ENCODE results near the gene KLF6. TPM values are rescaled to one million over a fixed set of nuclear protein-coding genes. Genes with fewer than 3 reads are reported as not detected.
A peak's percentile ranks its signal among the peaks of the same experiment; 100 is the strongest.

The KLF6 gene
- total and polyA plus RNA-seq, 9 of the 15 experiments (the other 6 are each of a cell fraction or from before 2014, with no cell fraction given) = 3.2 to 23.9 (median 8.0) TPM

DNA sequence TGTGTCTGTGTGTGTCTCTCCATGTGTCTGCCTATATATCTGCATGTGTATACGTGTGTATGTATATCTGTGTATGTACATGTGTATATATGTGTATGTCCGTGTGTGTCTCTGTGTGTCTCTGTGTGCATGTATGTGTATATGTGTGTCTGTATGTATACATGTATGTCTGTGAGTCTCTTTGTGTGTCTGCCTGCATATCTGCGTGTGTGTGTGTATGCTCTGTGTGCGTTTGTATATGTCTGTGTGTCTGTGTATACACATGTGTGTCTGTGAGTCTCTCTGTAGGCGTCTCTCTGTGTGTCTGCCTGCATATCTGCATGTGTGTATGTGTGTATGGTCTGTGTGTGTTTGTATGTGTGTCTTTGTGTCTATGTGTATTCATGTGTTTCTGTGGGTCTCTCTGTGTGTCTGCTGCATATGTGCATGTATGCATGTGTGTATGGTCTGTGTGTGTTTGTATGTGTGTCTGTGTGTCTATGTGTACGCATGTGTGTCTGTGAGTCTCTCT lies 23.7 kb upstream of the KLF6 start (continued):
- TF ChIP-seq ESRRA (IDR thresholded peaks at IDR 0.05; ENCODE audit: borderline replicate concordance, low read depth) (no peak), PHF20 (IDR thresholded peaks at IDR 0.05; ENCODE audit: partially characterized antibody) (peak; percentile 61), ZNF445 (CRISPR knock-in tag; IDR thresholded peaks at IDR 0.05; ENCODE audit: low read depth) (no peak), KDM1A (IDR thresholded peaks at IDR 0.05) (peak in 1 of 2 experiments; percentile 65; a peak in 2 of 4 replicates), CXXC5 (CRISPR knock-in tag; IDR thresholded peaks at IDR 0.05) (no peak), NFRKB (IDR thresholded peaks at IDR 0.05; ENCODE audit: low read depth) (peak; percentile 72; the same call in 1 of the 2 replicates)
- TF ChIP-seq, protein P1, sequence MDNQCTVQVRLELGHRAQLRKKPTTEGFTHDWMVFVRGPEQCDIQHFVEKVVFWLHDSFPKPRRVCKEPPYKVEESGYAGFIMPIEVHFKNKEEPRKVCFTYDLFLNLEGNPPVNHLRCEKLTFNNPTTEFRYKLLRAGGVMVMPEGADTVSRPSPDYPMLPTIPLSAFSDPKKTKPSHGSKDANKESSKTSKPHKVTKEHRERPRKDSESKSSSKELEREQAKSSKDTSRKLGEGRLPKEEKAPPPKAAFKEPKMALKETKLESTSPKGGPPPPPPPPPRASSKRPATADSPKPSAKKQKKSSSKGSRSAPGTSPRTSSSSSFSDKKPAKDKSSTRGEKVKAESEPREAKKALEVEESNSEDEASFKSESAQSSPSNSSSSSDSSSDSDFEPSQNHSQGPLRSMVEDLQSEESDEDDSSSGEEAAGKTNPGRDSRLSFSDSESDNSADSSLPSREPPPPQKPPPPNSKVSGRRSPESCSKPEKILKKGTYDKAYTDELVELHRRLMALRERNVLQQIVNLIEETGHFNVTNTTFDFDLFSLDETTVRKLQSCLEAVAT (IDR thresholded peaks at IDR 0.05) = peak in 1 of 2 experiments; percentile 23; a peak in 1 of 4 replicates

DNA sequence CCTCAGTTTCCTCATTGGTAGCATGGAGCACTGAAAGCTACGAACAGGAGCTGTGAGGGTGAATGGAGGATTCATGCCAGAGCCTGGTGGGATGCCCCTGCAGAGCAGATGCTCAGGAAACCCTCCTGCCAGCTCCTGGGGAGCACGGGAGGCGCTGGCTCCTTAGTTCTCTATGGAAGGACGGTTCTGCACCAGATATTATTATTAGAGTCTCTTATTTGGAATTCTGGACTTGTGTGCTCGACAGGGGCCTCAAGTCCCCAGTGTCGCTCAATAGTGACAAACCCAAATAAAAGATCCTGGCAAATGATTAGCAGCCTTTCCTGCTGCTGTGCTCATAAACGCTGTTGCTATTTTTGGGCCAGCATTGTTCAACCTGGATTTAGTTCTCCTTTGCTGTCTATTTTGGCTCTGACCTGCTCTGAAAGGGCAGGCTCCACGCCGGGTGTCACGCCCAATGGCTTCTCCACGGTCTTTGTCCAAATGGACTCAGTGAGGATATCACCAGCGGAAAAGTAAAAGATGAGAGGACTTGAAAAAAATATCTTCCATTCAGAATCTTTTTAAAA lies 23.0 kb upstream of the KLF6 start:
- DNase-seq (ENCODE audit: extremely low read depth in 1 of 4, low spot score in 3 of 4) (no peak), FAIRE-seq (no peak), ATAC-seq (no peak)
- no peak overlapping the region for H3K27ac ChIP-seq (ENCODE audit: extremely low read depth, low read depth, low read length)
- no TSS peak for BruUV-seq (replicated peaks)
- 53% methylated on average over 12 of the region's 12 CpGs for WGBS (ENCODE audit: insufficient coverage, low coverage, missing lambda C conversion rate)
- H2AFZ ChIP-seq (ENCODE audit: low read depth, low read length) = peak overlapping the region; percentile 94
- no peaks in the 10 kb centered on the region for H4K20me1 ChIP-seq (replicated peaks; ENCODE audit: control insufficient read depth, insufficient read depth, low read length)
- no peaks in the 10 kb centered on the region for H3K9me1 ChIP-seq (ENCODE audit: control insufficient read depth, insufficient read depth, low read length)
- H3K79me2 ChIP-seq (ENCODE audit: control insufficient read depth, insufficient read depth, low read length) = no peaks in the 10 kb centered on the region
- H3K9ac ChIP-seq (ENCODE audit: insufficient read depth in 1 of 2, low read depth in 2 of 2, low read length in 2 of 2) = peak overlapping the region in 1 of 2 experiments; percentile 63; a peak in 2 of 4 replicates
- ChIA-PET CTCF (ENCODE audit: low intra/inter-chr PET ratio) (no interaction called here), POLR2A (interaction anchor here (0.7 to 3.7 kb wide), 4 partner anchors 12 to 132 kb away, joined by 3 to 33 read pairs (median 4); partner anchors contain the start of gene KLF6)
- no peaks in the 10 kb centered on the region for H3K9me3 ChIP-seq (replicated peaks; ENCODE audit: control insufficient read depth, insufficient read depth, low read depth, low read length)
- H3K4me3 ChIP-seq = no peak overlapping the region
- H3K4me1 ChIP-seq (replicated peaks in 1 of 2; ENCODE audit: control insufficient read depth in 2 of 2, insufficient read depth in 2 of 2, low read length in 2 of 2) = peaks cover 48 to 83% of the 10 kb centered on the region in 2 experiments
- in situ Hi-C loops (cut with MboI) (no loop called here), intact Hi-C loops (cut with micrococcal nuclease) (no loop called here)
- no peak for TF ChIP-seq ZFPM2 (CRISPR knock-in tag; IDR thresholded peaks at IDR 0.05)
- TF ChIP-seq MEF2A (IDR thresholded peaks at IDR 0.05; ENCODE audit: control insufficient read depth, low read depth, low read length) = peak; percentile 83
- TF ChIP-seq CXXC5 (CRISPR knock-in tag; IDR thresholded peaks at IDR 0.05) = 0 out of 2 replicates have a peak, but pooled peaks have one; percentile 8
- peak; percentile 79 for TF ChIP-seq MEF2D (tag; conservative IDR thresholded peaks at IDR 0.05; ENCODE audit: low read depth)
- no peak overlapping the region for H3K4me2 ChIP-seq (ENCODE audit: insufficient read depth, low read length)
- H3K27me3 ChIP-seq (ENCODE audit: control insufficient read depth in 2 of 2, insufficient read depth in 2 of 2, low read length in 2 of 2) = no peaks in the 10 kb centered on the region; a peak in 1 of 5 replicates
- no peaks in the 10 kb centered on the region for H3K36me3 ChIP-seq (ENCODE audit: control insufficient read depth, insufficient read depth, low read length)

Data from K562 (cell line).